Measurements from ENCODE around the gene THAP2.
"Not testable (repeated sequence)": the region's sequence is repeated elsewhere in the genome, so short reads cannot be mapped to it uniquely, and the experiment has no call there.

THAP2 gene

GRCh38 chr12:71691504-71692129 lies 27.5 kb downstream of the THAP2 start:
- TF ChIP-seq CTCF (IDR thresholded peaks at IDR 0.05): no peak
- Histone ChIP-seq H3K4me3 (ENCODE audit: low read depth in 1 of 2, low read length in 1 of 2) (no peak overlapping the region), H3K36me3 (no peaks in the 10 kb centered on the region), H3K9me3 (no peaks in the 10 kb centered on the region), H3K4me1 (ENCODE audit: control insufficient read depth in 1 of 2, insufficient read depth in 1 of 2, low read depth in 1 of 2, low read length in 1 of 2) (peaks cover 2 to 5% of the 10 kb centered on the region in 2 experiments), H3K27ac (no peak overlapping the region), H3K27me3 (no peaks in the 10 kb centered on the region)

- no peak overlapping the region for H3K27ac ChIP-seq
- H3K4me3 ChIP-seq (ENCODE audit: low read depth in 1 of 2, low read length in 1 of 2): no peak overlapping the region
- no peak for TF ChIP-seq CTCF (IDR thresholded peaks at IDR 0.05)
- no peaks in the 10 kb centered on the region for H3K27me3 ChIP-seq
- H3K36me3 ChIP-seq: no peaks in the 10 kb centered on the region
- no peaks in the 10 kb centered on the region for H3K9me3 ChIP-seq
- no peaks in the 10 kb centered on the region for H3K4me1 ChIP-seq (ENCODE audit: control insufficient read depth in 1 of 2, insufficient read depth in 1 of 2, low read depth in 1 of 2, low read length in 1 of 2)
Measured at GRCh38 chr12:71693126-71693525, 29.0 kb downstream of the THAP2 start.

- H3K27me3 ChIP-seq; H3K4me3 ChIP-seq (ENCODE audit: low read depth in 1 of 2, low read length in 1 of 2); H3K27ac ChIP-seq; H3K9me3 ChIP-seq; H3K4me1 ChIP-seq (ENCODE audit: control insufficient read depth in 1 of 2, insufficient read depth in 1 of 2, low read depth in 1 of 2, low read length in 1 of 2); H3K36me3 ChIP-seq: not testable (repeated sequence)
Measured at GRCh38 chr12:71693651-71694050, 29.6 kb downstream of the THAP2 start.

- Histone ChIP-seq H3K9me3 (no peaks in the 10 kb centered on the region), H3K27me3 (no peaks in the 10 kb centered on the region), H3K36me3 (no peaks in the 10 kb centered on the region), H3K4me1 (ENCODE audit: control insufficient read depth in 1 of 2, insufficient read depth in 1 of 2, low read depth in 1 of 2, low read length in 1 of 2) (no peaks in the 10 kb centered on the region), H3K4me3 (ENCODE audit: low read depth in 1 of 2, low read length in 1 of 2) (no peak overlapping the region), H3K27ac (no peak overlapping the region)
- no peak for TF ChIP-seq CTCF (IDR thresholded peaks at IDR 0.05)
Measured at GRCh38 chr12:71694099-71694820, 30.2 kb downstream of the THAP2 start.

GRCh38 chr12:71695782-71696181 lies 31.7 kb downstream of the THAP2 start:
- Histone ChIP-seq H3K4me3 (ENCODE audit: low read depth in 1 of 2, low read length in 1 of 2) (no peak overlapping the region), H3K27ac (no peak overlapping the region), H3K36me3 (no peaks in the 10 kb centered on the region)

GRCh38 chr12:71702181-71702580 lies 38.1 kb downstream of the THAP2 start:
- not testable (repeated sequence) for H3K9me3 ChIP-seq; H3K4me3 ChIP-seq (ENCODE audit: low read depth in 1 of 2, low read length in 1 of 2); H3K36me3 ChIP-seq; H3K27me3 ChIP-seq; H3K4me1 ChIP-seq (ENCODE audit: control insufficient read depth in 1 of 2, insufficient read depth in 1 of 2, low read depth in 1 of 2, low read length in 1 of 2); H3K27ac ChIP-seq

More at GRCh38 chr12:71695782-71696181, 31.7 kb downstream of the THAP2 start:
- Histone ChIP-seq H3K4me1 (ENCODE audit: control insufficient read depth in 1 of 2, insufficient read depth in 1 of 2, low read depth in 1 of 2, low read length in 1 of 2) (no peaks in the 10 kb centered on the region), H3K9me3 (no peaks in the 10 kb centered on the region), H3K27me3 (no peaks in the 10 kb centered on the region)
- no peak for TF ChIP-seq CTCF (IDR thresholded peaks at IDR 0.05)
